ENCODE data around the gene TSBP1. TPM values are rescaled to one million over a fixed set of nuclear protein-coding genes. Genes with fewer than 3 reads are reported as not detected.
A peak's percentile ranks its signal among the peaks of the same experiment; 100 is the strongest.

TSBP1 gene
- total and polyA plus RNA-seq, 2 of the 8 experiments (the other 6 are each of a cell fraction or from before 2014, with no cell fraction given), result not detected

- TF ChIP-seq CEBPB (IDR thresholded peaks at IDR 0.05; ENCODE audit: low read depth, low read length), result peak; percentile 8; the same call in 1 of the 2 replicates
- peak; percentile 57; the same call in 1 of the 2 replicates for TF ChIP-seq MAX (IDR thresholded peaks at IDR 0.05)
Observed at GRCh38 chr6:32413427-32414047, 41.8 kb upstream of the TSBP1 start (continued).
